Right cardiac atrium (tissue), 5 donors: ENCODE data around the gene GSK3B. TPM values are rescaled to one million over a fixed set of nuclear protein-coding genes. Genes with fewer than 3 reads are reported as not detected.

Source experiments
- polyA plus RNA-seq: library from polyadenylated mRNA; stranded (reverse); fragments of 200-250 nt; gene quantifications from one replicate; pipeline ENCODE4 v1.2.3, GENCODE V29; 2013
- total RNA-seq, 4 donors: library from RNA; stranded (reverse); fragmentation: NEBNext Ultra II Directional; extraction: Animal tissue kit (Norgen Biotek cat#: 25700); gene quantifications; one replicate each; pipeline ENCODE4 v1.2.1, GENCODE V29; 2021
- donor health status: healthy with polysubstance abuse.
- donor health status: DM: no; HTN: yes; CAD: no.
- donor health status: DM: no; HTN: no; CAD: no.
- donor health status: DM: no; HTN: yes; CAD: no; lungs with severe emphysema.
- donor health status: DM: yes; HTN: yes; CAD: no.

GSK3B gene
- total and polyA plus RNA-seq, 5 donors: 11.4 to 44.6 (median 39.8) TPM

Other genes with a start within 250 kb of the GSK3B start
- gene GPR156, start 190.8 kb upstream of the GSK3B start, total RNA-seq: under 1 TPM; 0.08 to 0.31 (median 0.15) TPM
- gene GPR156, start 190.8 kb upstream of the GSK3B start, polyA plus RNA-seq: 0.09 TPM